Lower lobe of right lung (tissue), 2 donors: ENCODE data around the gene ASTN2. TPM values are rescaled to one million over a fixed set of nuclear protein-coding genes. Genes with fewer than 3 reads are reported as not detected.
"Not testable (repeated sequence)": the region's sequence is repeated elsewhere in the genome, so short reads cannot be mapped to it uniquely, and the experiment has no call there.

ENCODE experiments used
- ATAC-seq, 2 donors: fragments of 200-7000 bp; cut with Tn5 transposase; one replicate each; pipeline ENCODE4 v1.9.1; 2020 to 2022; ENCODE audit warnings: mild to moderate bottlenecking in 2 of 2, moderate library complexity in 2 of 2
- DNase-seq: peaks from one replicate; pipeline ENCODE4 v3.0.0-alpha.2; 2020
- H3K27ac ChIP-seq: fragments of 200-600 bp; one replicate; pipeline ENCODE4 v1.8.0; 2022
- H3K27me3 ChIP-seq: fragments of 200-600 bp; one replicate; pipeline ENCODE4 v1.8.0; 2022; ENCODE audit warnings: low read depth
- H3K36me3 ChIP-seq: fragments of 200-600 bp; one replicate; pipeline ENCODE4 v1.8.0; 2022; ENCODE audit warnings: mild to moderate bottlenecking
- H3K4me1 ChIP-seq: fragments of 200-600 bp; one replicate; pipeline ENCODE4 v1.8.0; 2022
- H3K4me3 ChIP-seq: fragments of 200-600 bp; one replicate; pipeline ENCODE4 v1.8.0; 2022; ENCODE audit warnings: mild to moderate bottlenecking
- H3K9me3 ChIP-seq: fragments of 200-600 bp; one replicate; pipeline ENCODE4 v1.8.0; 2022
- intact Hi-C: fragments of 100-400 bp; cut with DNase I; formaldehyde crosslinking; loops from one replicate; pipeline ENCODE4 v1.11.0; 2022
- total RNA-seq: library from RNA; stranded (reverse); fragmentation: NEBNext Ultra II Directional; extraction: Animal tissue kit (Norgen Biotek cat#: 25700); gene quantifications from one replicate; pipeline ENCODE4 v1.2.1, GENCODE V29; 2021
- TF ChIP-seq, protein P1 (sequence below): fragments of 200-600 bp; IDR thresholded peaks from one replicate; pipeline ENCODE4 v1.8.0; 2022; ENCODE audit warnings: antibody characterized with exemption, mild to moderate bottlenecking
- donor health status: DM: no; HTN: yes; CAD: no; lungs with severe emphysema.

The ASTN2 gene
- total RNA-seq, 1 donor from 2014 or later: 4.3 TPM

DNA sequence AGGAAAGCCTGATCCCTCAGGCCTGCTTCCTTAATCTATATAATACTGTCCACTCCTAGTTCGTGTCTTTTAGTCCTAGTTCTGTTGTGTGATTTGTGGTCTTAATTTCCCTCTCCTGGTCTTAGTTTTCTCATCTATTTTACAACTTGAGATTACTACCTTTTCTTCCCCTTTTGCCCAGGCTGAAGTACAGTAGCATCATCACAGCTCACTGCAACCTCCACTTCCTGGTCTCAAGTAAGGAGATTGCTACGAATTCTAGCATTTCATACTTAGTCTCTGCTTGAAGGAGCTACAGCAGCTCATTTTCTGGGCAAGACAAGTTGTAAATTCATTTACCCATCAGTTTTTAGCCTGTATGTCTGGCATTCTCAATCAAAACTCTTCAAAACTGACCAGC lies 722.2 kb downstream of the ASTN2 start:
- intact Hi-C loops: no loop called here
- H3K4me1 ChIP-seq: peaks cover 36% of the 10 kb centered on the region
- DNase-seq: no peak
- no peaks in the 10 kb centered on the region for H3K27me3 ChIP-seq
- ATAC-seq: no peak
- H3K27ac ChIP-seq: no peak overlapping the region
- no peak overlapping the region for H3K4me3 ChIP-seq
- H3K36me3 ChIP-seq: peaks cover 2% of the 10 kb centered on the region
- H3K9me3 ChIP-seq: no peaks in the 10 kb centered on the region
- TF ChIP-seq, protein P1, sequence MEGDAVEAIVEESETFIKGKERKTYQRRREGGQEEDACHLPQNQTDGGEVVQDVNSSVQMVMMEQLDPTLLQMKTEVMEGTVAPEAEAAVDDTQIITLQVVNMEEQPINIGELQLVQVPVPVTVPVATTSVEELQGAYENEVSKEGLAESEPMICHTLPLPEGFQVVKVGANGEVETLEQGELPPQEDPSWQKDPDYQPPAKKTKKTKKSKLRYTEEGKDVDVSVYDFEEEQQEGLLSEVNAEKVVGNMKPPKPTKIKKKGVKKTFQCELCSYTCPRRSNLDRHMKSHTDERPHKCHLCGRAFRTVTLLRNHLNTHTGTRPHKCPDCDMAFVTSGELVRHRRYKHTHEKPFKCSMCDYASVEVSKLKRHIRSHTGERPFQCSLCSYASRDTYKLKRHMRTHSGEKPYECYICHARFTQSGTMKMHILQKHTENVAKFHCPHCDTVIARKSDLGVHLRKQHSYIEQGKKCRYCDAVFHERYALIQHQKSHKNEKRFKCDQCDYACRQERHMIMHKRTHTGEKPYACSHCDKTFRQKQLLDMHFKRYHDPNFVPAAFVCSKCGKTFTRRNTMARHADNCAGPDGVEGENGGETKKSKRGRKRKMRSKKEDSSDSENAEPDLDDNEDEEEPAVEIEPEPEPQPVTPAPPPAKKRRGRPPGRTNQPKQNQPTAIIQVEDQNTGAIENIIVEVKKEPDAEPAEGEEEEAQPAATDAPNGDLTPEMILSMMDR: no peak

GRCh38 chr9:116691607-116692006 lies 723.2 kb downstream of the ASTN2 start:
- H3K4me1 ChIP-seq: peaks cover 41% of the 10 kb centered on the region
- intact Hi-C loops: no loop called here
- DNase-seq (no peak), ATAC-seq (no peak)
- H3K4me3 ChIP-seq: no peak overlapping the region
- H3K27ac ChIP-seq: no peak overlapping the region
- no peaks in the 10 kb centered on the region for H3K9me3 ChIP-seq
- TF ChIP-seq, protein P1: no peak
- H3K27me3 ChIP-seq: no peaks in the 10 kb centered on the region
- no peaks in the 10 kb centered on the region for H3K36me3 ChIP-seq

GRCh38 chr9:116690805-116691204 lies 724.1 kb downstream of the ASTN2 start:
- intact Hi-C loops, H3K36me3 ChIP-seq, H3K9me3 ChIP-seq, H3K4me3 ChIP-seq, DNase-seq, H3K27me3 ChIP-seq, H3K27ac ChIP-seq, ATAC-seq: not testable (repeated sequence)
- H3K4me1 ChIP-seq: peaks cover 45% of the 10 kb centered on the region

GRCh38 chr9:116689486-116690032 lies 725.3 kb downstream of the ASTN2 start:
- DNase-seq (no peak), ATAC-seq (no peak)
- no peaks in the 10 kb centered on the region for H3K27me3 ChIP-seq
- no peak overlapping the region for H3K27ac ChIP-seq
- H3K4me1 ChIP-seq: peaks cover 42% of the 10 kb centered on the region
- TF ChIP-seq, protein P1: no peak
- H3K9me3 ChIP-seq: no peaks in the 10 kb centered on the region
- no peak overlapping the region for H3K4me3 ChIP-seq
- H3K36me3 ChIP-seq: no peaks in the 10 kb centered on the region
- intact Hi-C loops: no loop called here

DNA sequence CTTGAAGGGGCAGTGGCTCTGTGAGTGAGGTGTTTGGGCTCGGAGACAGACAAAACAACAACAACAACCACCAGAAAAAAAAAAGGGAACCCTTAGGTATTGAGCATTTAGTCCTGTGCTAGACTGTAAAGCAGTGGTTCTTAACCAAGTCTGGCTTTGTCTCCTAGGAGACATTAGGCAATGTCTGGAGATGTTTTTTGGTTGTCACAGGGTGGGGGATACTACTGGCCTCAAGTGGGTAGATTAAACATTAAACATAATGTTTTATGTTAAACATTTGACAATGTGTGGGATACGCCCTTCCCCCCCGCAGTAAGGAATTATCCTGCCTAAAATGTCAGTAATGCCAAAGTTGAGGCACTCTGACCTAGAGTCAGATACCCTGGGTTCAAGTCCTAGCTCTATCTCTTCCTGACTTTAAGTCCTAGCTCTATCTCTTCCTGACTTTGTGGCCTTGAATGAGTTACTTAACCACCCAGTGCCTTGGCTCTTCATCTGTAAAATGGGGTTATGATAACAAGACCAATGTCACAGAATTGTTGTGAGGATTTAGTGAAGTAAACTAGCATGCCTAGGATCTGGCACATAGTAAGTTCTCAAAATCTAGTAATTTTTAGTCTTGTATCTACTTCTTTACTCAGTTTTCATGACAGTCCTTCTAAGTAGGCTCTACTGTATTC lies 725.9 kb downstream of the ASTN2 start:
- intact Hi-C loops: no loop called here
- Histone ChIP-seq H3K36me3 (no peaks in the 10 kb centered on the region), H3K27me3 (no peaks in the 10 kb centered on the region), H3K4me1 (peaks cover 42% of the 10 kb centered on the region), H3K4me3 (no peak overlapping the region), H3K27ac (no peak overlapping the region), H3K9me3 (no peaks in the 10 kb centered on the region)
- DNase-seq: no peak
- ATAC-seq: no peak
- TF ChIP-seq, protein P1: no peak

DNA sequence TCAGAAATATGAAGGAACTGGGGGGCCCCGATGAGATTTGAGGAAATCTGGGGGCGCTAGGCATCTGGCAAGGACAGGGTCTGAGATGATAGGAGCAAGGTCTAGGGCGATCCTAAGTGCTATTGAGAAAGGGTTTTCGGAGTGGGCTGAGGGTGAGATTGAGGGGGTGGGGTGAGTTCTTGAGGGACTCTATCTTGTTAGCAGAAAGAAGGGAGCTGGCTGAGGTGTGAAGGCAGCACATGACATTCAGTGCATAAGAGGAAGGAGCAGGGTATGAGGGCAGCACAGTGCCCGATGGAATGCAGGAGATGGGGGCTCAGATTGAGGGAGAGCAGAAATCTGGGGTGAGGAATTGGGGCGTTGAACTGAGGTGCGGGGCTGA lies 727.1 kb downstream of the ASTN2 start:
- H3K4me3 ChIP-seq: peak overlapping the region; percentile 76
- H3K9me3 ChIP-seq: no peaks in the 10 kb centered on the region
- intact Hi-C loops: no loop called here
- H3K27ac ChIP-seq: peak overlapping the region; percentile 72
- TF ChIP-seq, protein P1: no peak
- no peaks in the 10 kb centered on the region for H3K36me3 ChIP-seq
- peak; percentile 31 to 34 for ATAC-seq
- DNase-seq: no peak
- H3K27me3 ChIP-seq: no peaks in the 10 kb centered on the region
- peaks cover 38% of the 10 kb centered on the region for H3K4me1 ChIP-seq
